ENCODE measurements around the gene GPR78. TPM values are rescaled to one million over a fixed set of nuclear protein-coding genes. Genes with fewer than 3 reads are reported as not detected.

GPR78 gene
- total RNA-seq, 2 donors from 2014 or later, result 3.7 to 8.1 TPM

GRCh38 chr4:8593264-8594096, 13.3 kb downstream of the GPR78 start:
- H3K9me3 Mint-ChIP-seq, result no peaks in the 10 kb centered on the region
- Histone ChIP-seq H3K27me3 (ENCODE audit: control insufficient read depth, insufficient read depth, low read length, poor library complexity, severe bottlenecking) (peaks cover 6% of the 10 kb centered on the region), H3K4me1 (ENCODE audit: control insufficient read depth, insufficient read depth, low read length) (no peaks in the 10 kb centered on the region), H3K36me3 (ENCODE audit: control insufficient read depth, insufficient read depth, low read length) (peaks cover 7% of the 10 kb centered on the region), H3K27ac (ENCODE audit: low read depth, low read length) (no peak overlapping the region), H3K4me3 (ENCODE audit: low read length) (peak overlapping the region; percentile 78), H3K9ac (ENCODE audit: extremely low read depth, low read length, poor library complexity, severe bottlenecking) (peak overlapping the region; percentile 25), H3K9me3 (ENCODE audit: control insufficient read depth, low read length) (no peaks in the 10 kb centered on the region)
- H3K27ac Mint-ChIP-seq, result no peak overlapping the region
- peak overlapping the region; percentile 64 for H3K4me3 Mint-ChIP-seq
- no peaks in the 10 kb centered on the region for H3K36me3 Mint-ChIP-seq (ENCODE audit: low read depth)
- peaks cover 17% of the 10 kb centered on the region for H3K4me1 Mint-ChIP-seq
- WGBS, 2 experiments (ENCODE audit: insufficient coverage in 1 of 2, insufficient read length in 1 of 2), result 50 to 57% methylated on average over 6 to 24 of the region's 24 CpGs
- peak; percentile 75 for DNase-seq
- no peak for TF ChIP-seq CTCF (conservative IDR thresholded peaks at IDR 0.05)
- H3K27me3 Mint-ChIP-seq (ENCODE audit: insufficient read depth), result peaks cover 28% of the 10 kb centered on the region

GRCh38 chr4:8594097-8595038, 14.2 kb downstream of the GPR78 start:
- Histone ChIP-seq H3K9me3 (ENCODE audit: control insufficient read depth, low read length) (no peaks in the 10 kb centered on the region), H3K27ac (ENCODE audit: low read depth, low read length) (no peak overlapping the region), H3K4me3 (ENCODE audit: low read length) (peak overlapping the region; percentile 78), H3K27me3 (ENCODE audit: control insufficient read depth, insufficient read depth, low read length, poor library complexity, severe bottlenecking) (peaks cover 6% of the 10 kb centered on the region), H3K4me1 (ENCODE audit: control insufficient read depth, insufficient read depth, low read length) (no peaks in the 10 kb centered on the region), H3K36me3 (ENCODE audit: control insufficient read depth, insufficient read depth, low read length) (peaks cover 7% of the 10 kb centered on the region), H3K9ac (ENCODE audit: extremely low read depth, low read length, poor library complexity, severe bottlenecking) (no peak overlapping the region)
- peak; percentile 89 for DNase-seq
- H3K27ac Mint-ChIP-seq, result no peak overlapping the region
- peak; percentile 90 for TF ChIP-seq CTCF (conservative IDR thresholded peaks at IDR 0.05)
- H3K4me3 Mint-ChIP-seq, result peak overlapping the region; percentile 64
- WGBS, 2 experiments (ENCODE audit: insufficient coverage in 1 of 2, insufficient read length in 1 of 2), result 75 to 79% methylated on average over 16 to 24 of the region's 24 CpGs
- peaks cover 28% of the 10 kb centered on the region for H3K27me3 Mint-ChIP-seq (ENCODE audit: insufficient read depth)
- no peaks in the 10 kb centered on the region for H3K9me3 Mint-ChIP-seq
- H3K4me1 Mint-ChIP-seq, result peaks cover 17% of the 10 kb centered on the region
- H3K36me3 Mint-ChIP-seq (ENCODE audit: low read depth), result peaks cover 3% of the 10 kb centered on the region

GRCh38 chr4:8595237-8596087, 15.3 kb downstream of the GPR78 start:
- DNase-seq, result no peak
- Mint-ChIP-seq H3K27ac (no peak overlapping the region), H3K4me1 (peaks cover 10% of the 10 kb centered on the region), H3K36me3 (ENCODE audit: low read depth) (peaks cover 7% of the 10 kb centered on the region), H3K4me3 (no peak overlapping the region), H3K27me3 (ENCODE audit: insufficient read depth) (peaks cover 24% of the 10 kb centered on the region), H3K9me3 (no peaks in the 10 kb centered on the region)
- Histone ChIP-seq H3K9me3 (ENCODE audit: control insufficient read depth, low read length) (no peaks in the 10 kb centered on the region), H3K4me3 (ENCODE audit: low read length) (no peak overlapping the region), H3K27me3 (ENCODE audit: control insufficient read depth, insufficient read depth, low read length, poor library complexity, severe bottlenecking) (peaks cover 6% of the 10 kb centered on the region), H3K4me1 (ENCODE audit: control insufficient read depth, insufficient read depth, low read length) (no peaks in the 10 kb centered on the region), H3K27ac (ENCODE audit: low read depth, low read length) (no peak overlapping the region), H3K9ac (ENCODE audit: extremely low read depth, low read length, poor library complexity, severe bottlenecking) (no peak overlapping the region), H3K36me3 (ENCODE audit: control insufficient read depth, insufficient read depth, low read length) (peaks cover 7% of the 10 kb centered on the region)
- no peak for TF ChIP-seq CTCF (conservative IDR thresholded peaks at IDR 0.05)
- WGBS, 2 experiments (ENCODE audit: insufficient coverage in 1 of 2, insufficient read length in 1 of 2), result 77 to 84% methylated on average over 10 to 16 of the region's 16 CpGs

All from endodermal cell (in vitro differentiated cells).